Suprapubic skin (tissue), 4 donors: Measurements from ENCODE around the gene ITGAL.

Source experiments
- CTCF ChIP-seq, 2 donors: fragments of 200-600 bp in 1 of 2; fragments of 450-650 bp in 1 of 2; sonication (generic) in 1 of 2; IDR thresholded peaks; one replicate each; pipeline ENCODE4 v1.5.1; 2016 to 2019; ENCODE audit warnings: antibody characterized with exemption in 2 of 2, mild to moderate bottlenecking in 1 of 2, moderate library complexity in 1 of 2
- POLR2A ChIP-seq, 2 donors: fragments of 450-650 bp; IDR thresholded peaks; one replicate each; pipeline ENCODE4 v1.6.1; 2017; ENCODE audit warnings: antibody characterized with exemption in 2 of 2, mild to moderate bottlenecking in 2 of 2, moderate library complexity in 2 of 2
- POLR2AphosphoS5 ChIP-seq, 3 donors: sonication (generic); formaldehyde crosslinking; IDR thresholded peaks; one replicate each; pipeline ENCODE4 v1.6.1; 2017; ENCODE audit warnings: antibody characterized with exemption in 3 of 3

- TF ChIP-seq POLR2A (IDR thresholded peaks at IDR 0.05) (no peak), POLR2AphosphoS5 (IDR thresholded peaks at IDR 0.05) (no peak), CTCF (IDR thresholded peaks at IDR 0.05) (no peak)
Measured at GRCh38 chr16:30491744-30492308, 19.3 kb downstream of the ITGAL start.
